Fibroblast of skin of right biceps (primary cell): ENCODE data around the gene ZNF200.
A peak's percentile ranks its signal among the peaks of the same experiment; 100 is the strongest.
"Not testable (repeated sequence)": the region's sequence is repeated elsewhere in the genome, so short reads cannot be mapped to it uniquely, and the experiment has no call there.

Source experiments
- DNase-seq: peaks from one replicate; pipeline ENCODE4 v3.0.0-alpha.2; 2013

Gene ZNF200

DNA sequence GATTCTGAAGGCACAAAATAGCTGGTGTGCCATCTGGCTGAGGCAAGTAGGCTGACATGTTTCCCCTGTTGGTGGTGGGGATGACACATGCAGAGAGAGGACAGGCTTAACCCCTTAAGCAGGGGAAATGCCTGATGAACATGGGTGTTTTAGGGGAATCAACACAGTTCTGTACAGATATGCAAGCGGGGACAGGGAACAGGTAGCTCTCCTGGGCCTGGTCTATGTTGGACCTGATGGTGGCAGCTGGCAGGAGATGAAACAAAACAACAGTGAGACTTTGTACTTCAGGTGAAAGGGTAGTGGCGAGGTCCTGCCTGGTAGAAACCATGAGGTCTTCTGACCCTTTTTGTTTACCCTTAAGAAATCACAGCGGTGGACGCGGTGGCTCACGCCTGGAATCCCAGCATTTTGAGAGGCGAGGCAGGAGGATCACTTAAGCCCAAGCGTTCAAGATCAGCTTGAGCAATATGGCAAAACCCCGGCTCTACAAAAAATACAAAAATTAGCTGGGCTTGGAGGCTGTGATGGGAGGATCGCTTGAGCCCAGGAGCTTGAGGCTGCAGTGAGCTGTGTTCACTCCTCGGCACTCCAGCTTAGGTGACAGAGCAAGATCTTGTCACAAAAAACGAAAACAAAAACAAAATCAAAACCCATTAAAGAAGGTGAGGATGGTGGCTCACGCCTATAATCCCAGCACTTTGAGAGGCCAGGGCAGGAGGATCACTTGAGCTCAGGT, 36.5 kb downstream of the ZNF200 start:
- DNase-seq = no peak

- DNase-seq = not testable (repeated sequence)
Measured at GRCh38 chr16:3197694-3198333, 37.1 kb downstream of the ZNF200 start.

DNA sequence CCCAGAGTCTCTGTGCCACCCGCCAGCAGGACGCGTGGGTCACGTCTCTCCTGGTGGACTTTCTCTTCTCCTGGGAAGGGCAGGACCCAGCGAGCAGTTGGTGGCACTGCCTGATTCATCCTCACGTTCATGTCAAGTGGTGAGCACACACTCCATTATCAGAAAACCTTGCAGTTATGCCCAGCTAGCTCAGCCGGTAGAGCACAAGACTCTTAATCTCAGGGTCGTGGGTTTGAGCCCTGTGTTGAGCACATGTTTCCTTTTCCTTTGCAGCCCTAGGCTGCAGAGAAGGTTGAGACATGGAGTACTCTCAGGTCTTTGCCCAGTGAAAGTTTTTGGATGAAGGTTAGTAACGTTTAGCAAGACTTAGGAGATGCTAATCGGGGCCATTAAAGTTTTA, 39.0 kb downstream of the ZNF200 start:
- no peak for DNase-seq

- no peak for DNase-seq
Measured at GRCh38 chr16:3194792-3195191, 40.2 kb downstream of the ZNF200 start.

DNA sequence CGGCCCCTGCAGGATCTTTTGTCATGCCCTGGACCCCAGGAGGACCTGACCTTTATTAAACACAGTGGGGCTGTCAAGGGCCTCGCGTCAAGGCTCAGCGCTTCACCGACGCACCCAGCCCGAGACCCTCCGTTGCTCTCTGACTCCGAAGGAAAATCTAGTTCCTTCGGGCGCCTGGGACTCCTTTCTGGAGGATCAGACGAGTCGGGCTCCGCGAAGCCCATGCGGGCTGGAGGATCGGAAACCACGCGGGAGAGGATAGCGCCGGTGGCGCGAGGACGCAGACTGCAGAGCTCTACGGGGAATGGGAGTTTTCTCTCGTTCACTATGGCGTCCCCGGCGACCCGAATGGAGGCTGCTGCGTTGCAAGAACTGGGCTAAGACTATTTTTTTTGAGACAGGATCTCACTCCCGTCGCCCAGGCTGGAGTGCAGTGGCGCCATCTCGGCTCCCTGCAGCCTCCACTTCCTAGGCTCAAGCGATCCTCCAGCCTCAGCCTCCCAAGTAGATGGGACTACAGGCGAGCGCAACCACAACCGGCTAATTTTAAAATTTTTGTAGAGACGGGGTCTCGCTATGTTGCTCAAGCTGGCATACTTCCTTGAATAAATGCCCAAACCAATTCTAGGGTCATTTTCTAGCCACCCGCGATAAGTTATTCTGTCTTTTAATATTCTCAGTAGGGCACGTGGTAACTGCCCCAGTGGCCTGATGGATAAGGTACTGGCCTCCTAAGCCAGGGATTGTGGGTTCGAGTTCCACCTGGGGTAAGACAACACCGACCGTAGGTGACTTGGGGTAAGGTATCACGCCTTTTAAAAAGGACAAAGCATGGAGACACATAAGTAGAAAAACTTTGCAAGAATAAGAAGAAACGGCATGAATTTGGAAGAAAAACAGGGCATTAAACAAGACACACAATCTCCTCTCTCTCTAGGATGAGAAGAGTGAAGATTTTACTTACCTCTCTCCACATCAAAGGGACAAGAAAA, 41.4 kb downstream of the ZNF200 start:
- no peak for DNase-seq

GRCh38 chr16:3192476-3193019, 42.4 kb downstream of the ZNF200 start:
- no peak for DNase-seq

GRCh38 chr16:3190949-3191353, 44.0 kb downstream of the ZNF200 start:
- no peak for DNase-seq

- no peak for DNase-seq
Measured at GRCh38 chr16:3189869-3190268, 45.1 kb downstream of the ZNF200 start.

DNA sequence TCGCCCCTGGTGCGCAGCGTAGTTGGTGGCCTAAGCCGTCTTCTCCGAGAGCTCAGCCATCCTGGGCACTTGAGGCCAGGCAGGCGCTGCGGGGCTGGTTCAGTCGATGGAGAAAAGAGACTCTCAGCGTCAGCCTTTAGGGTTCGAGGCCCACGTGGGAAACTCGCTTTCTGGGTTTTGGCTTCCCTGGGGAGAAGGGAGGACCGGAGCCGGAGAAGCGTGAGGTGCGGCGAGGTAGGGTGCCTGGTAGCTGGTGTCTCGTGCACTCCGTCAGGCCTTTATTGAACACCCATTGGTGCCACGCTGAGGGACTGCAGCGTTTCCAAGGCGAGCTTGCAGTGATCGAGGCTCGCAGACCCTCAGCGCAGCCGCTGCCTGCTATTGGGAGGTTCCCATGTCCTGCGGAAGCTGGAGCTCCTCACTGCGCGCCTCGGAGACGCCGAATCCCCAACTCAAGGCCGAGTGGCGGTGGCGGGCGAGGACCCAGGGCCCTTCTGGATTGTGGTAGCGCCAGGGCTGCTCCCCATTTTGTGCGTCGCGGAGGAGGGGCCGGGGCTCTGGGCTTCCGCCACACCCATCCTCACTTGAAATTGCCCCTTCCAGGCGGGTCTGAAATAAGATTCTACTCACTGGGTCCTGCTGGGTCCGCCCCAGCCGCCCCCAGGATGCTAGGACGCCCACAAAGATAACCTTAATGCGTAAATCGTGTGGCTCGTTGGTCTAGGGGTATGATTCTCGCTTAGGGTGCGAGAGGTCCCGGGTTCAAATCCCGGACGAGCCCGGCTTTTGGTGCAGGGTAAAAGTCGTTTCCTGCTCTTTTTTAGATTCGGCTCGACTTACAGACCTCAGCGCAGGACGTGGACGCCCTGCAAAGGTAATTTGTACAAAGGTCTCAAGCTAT, 45.8 kb downstream of the ZNF200 start:
- DNase-seq = peak; percentile 81

DNA sequence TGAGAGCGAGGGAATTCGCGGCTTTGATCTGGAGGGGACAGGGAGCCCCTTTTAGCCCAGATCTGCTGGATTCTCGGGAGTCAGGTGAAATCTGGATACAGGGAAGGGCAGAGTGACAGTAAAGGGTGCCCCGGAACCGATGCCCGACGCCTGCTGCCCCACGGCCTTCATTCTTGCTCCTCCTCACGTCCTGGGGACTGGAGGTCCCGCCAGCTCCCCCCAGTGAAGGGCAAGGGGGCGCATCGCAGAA, 46.4 kb downstream of the ZNF200 start:
- no peak for DNase-seq

- peak; percentile 86 for DNase-seq
Measured at GRCh38 chr16:3187798-3188674, 46.9 kb downstream of the ZNF200 start, which contains the start of gene OR1F1. OR1F1 (plus strand) TSS chr16:3188204.

DNA sequence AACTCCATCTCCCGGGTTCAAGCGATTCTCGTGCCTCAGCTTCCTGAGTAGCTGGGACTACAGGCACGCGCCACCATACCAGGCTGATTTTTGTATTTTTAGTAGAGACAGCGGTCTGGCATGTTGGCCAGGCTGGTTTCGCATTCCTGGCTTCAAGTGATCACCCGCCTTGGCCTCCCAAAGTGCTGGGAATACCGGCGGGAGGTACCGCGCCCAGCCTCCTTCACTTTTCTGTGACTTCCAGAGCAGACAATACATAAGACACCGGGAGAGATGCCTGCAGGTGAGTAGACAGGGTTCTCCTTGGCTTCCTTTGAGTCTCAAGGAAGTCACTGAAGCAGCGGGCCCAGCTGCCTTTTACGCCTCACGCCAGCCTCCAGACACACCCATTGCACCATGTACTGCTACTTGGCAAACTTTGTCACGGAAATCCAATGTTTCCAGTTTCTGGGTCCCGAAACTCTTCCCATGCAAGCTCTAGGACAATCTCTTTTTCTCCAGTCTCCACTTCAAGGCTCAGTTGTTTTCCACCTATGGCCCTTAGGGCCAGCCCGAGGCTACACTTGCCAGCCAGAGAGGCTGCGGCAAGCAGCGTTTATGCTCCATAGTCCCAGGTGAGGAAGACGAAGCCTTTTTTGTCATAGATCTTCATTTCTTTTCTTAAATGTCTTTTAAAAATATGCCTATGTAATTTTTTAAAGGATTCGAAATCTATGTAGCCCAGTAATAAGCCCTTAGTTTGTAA, 47.8 kb downstream of the ZNF200 start:
- no peak for DNase-seq

- peak; percentile 26 for DNase-seq
Measured at GRCh38 chr16:3183445-3184139, 51.4 kb downstream of the ZNF200 start.

DNA sequence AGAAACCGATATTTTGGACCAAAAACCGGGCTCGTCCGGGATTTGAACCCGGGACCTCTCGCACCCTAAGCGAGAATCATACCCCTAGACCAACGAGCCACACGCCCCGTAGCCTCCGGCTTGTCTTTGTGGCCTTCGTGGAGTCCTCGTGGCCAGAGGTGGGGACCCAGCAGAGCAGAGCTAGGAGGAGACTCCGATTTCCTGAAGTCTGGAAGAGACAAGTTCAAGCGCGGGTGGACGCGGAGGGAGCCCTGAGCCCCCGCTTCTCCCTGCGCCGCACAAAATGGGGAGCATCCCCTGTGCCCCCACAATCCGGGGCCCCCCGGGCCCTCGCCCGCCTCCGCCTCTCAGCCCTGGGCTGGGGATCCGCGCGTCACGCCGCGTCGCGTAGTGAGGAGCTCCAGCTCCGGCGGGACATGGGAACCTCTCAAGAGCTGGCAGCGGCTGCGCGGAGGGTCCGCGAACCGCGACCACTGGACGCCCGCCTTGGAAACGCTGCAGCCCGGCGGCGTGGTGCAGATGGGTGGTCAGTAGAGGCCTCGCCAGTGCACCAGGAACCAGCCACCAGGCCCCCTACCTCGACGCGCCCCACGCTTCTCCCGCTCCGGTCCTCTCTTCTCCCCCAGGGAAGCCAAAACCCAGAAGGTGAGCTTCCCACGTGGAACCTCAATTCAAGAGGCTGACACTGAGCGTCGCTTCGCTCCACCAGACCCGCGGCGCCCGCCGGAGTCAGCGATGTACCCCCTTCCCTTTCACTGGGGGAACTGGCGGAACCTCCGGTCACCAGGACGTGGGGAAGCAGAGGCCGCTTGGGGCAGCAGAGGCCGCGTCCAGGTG, 52.1 kb downstream of the ZNF200 start:
- DNase-seq = peak; percentile 77

- not testable (repeated sequence) for DNase-seq
Measured at GRCh38 chr16:3182293-3182607, 52.7 kb downstream of the ZNF200 start.

GRCh38 chr16:3180445-3180878, 54.5 kb downstream of the ZNF200 start:
- DNase-seq = peak; percentile 34

GRCh38 chr16:3179651-3180050, 55.3 kb downstream of the ZNF200 start:
- DNase-seq = no peak

DNA sequence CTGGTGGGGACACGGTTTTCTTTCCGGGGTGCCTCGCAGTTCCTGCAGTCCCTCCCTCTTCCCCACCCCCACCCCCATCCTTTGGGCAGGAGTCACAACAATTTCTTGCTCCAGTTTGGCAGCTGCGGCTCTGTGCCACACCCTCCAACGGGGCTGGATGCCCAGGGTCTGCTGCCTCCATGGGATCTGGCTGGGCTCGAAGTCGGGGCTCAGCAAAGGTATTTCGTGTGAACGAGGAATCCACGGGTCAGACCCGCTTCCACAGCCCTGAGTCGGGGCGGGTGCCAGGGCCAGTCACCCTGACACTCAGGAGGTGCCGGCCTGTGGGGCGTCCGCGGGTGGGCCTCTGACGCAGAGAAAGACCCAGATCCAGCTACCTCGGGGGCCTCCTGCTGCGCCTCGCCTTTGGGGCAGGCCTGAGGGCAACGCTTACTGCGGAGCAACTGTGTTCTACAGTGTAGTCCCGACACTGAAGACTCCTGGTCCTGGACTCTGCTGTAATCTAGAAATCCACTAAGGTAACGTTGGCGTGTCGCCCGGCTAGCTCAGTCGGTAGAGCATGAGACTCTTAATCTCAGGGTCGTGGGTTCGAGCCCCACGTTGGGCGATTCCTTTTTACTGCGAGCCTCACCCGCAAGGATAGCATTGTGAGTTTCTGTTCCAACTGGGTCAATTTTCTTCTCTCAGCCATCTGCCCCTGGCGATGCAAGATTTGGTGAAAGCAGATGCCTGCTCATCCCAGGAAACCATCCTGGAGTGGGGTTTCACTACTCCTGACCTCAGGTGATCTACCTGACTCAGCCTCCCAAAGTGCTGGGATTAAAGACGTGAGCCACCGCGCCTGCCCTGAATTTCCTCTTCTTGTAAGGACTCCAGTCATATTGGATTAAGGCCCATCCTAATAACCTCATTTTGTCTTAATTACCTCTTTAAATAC, 59.5 kb downstream of the ZNF200 start:
- DNase-seq = peak; percentile 61
